ENCODE data around the gene CSNK2A1. TPM values are rescaled to one million over a fixed set of nuclear protein-coding genes. Genes with fewer than 3 reads are reported as not detected.
"Not testable (repeated sequence)": the region's sequence is repeated elsewhere in the genome, so short reads cannot be mapped to it uniquely, and the experiment has no call there.

The CSNK2A1 gene
- 135 and 157 TPM in 2 replicates for total RNA-seq

DNA sequence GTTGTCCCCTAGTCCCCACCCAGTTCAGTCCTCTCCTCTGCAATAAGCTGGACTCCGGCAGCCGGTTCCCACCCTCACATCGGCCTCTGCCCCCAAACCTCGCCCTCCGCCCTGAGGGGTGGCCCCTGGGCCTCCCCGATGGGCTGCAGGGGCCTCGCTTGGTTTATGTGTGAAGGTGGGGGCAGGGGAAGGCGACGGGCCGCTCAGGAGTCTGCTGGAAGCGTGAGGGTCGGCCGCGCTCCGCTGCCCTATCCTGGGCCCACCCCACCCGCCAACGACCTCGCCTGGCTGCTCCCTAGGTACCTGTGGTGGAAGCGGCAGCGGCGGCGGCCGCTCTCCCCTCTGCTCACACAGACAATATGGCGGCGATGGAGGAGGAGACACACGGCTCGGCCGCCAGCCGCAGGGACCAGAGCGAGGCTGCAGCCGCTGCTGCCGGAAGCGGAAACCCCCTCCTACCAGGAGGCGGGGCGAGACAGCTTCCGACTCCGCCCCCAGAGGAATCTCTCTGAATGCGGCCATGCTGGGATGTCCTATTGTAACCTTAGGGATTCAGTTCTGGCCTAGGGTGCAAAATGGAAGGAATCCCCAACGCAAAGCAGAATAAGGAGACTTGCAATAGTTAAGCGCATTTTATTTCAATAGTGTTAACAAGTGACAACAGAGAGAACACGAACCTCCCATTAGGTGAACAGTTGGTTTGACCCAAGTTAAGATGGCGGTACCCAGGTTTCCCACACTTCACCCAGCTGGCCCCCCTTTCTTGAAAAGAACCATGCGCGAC, at the start of gene CSNK2A1:
Gene CSNK2A1 (minus strand): TSS at position 422 of the 784 bp plus-strand sequence. CDS start 35,239 bp downstream, outside the sequence.
- peak; percentile 83 for DNase-seq (ENCODE audit: low read depth, low spot score)

- no peak for DNase-seq (ENCODE audit: low read depth, low spot score)
Observed at GRCh38 chr20:592506-592905, 48.9 kb upstream of the CSNK2A1 start.

GRCh38 chr20:591941-592340, 48.4 kb upstream of the CSNK2A1 start:
- no peak for DNase-seq (ENCODE audit: low read depth, low spot score)

DNA sequence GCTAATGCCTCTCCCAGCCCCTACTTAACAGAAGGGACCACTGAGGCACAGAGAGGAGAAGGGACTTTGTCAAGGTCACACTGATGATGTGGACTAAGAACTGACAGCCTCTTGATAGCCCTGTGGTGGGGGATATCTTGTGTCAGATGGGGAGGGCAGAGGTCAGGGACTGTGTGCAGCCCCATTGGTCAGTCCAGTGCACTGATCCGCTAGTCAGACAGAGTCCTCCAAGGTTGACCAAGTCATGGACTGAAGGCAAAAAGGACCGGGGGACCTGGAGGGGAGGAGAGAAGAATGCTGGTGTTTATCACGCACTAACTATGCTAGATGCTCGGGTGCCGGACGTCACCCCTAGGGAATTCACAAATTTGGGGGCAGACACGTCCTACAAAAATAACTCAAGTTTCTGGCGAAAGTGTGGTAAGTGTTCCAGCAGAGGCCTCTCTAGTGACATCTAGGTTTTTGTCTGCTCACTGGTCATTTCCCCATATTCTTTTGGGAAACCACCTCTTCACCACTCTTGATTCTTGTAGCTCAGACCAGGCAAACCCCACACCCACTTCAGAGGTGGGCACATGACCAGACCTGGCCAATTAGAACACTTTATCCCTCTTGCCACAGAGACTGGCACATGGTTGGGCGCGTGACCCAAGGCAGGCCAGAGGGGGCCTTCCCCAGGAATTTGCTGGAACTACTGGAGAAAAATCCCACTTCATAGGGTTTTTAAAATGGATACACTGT, 45.5 kb upstream of the CSNK2A1 start:
- no peak for DNase-seq (ENCODE audit: low read depth, low spot score)

DNA sequence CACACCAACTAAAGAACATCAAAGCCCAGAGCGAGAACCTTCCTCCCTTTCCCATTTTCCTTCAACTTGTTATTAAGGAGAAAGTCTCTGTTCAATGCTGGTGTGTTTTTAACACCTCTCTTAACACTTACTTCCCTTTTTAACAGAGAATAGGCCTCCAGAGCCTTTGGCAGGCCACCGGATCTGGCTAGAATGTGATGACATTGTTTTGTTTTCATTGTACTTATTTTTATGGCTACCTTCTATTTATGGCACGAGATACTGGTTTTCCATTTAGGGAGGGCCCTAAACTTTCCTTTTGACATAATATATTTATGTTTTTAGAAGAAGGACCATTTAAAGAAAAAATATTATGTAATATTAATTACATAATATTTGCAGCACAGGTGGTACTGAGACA, 44.9 kb upstream of the CSNK2A1 start:
- DNase-seq (ENCODE audit: low read depth, low spot score) = no peak

DNA sequence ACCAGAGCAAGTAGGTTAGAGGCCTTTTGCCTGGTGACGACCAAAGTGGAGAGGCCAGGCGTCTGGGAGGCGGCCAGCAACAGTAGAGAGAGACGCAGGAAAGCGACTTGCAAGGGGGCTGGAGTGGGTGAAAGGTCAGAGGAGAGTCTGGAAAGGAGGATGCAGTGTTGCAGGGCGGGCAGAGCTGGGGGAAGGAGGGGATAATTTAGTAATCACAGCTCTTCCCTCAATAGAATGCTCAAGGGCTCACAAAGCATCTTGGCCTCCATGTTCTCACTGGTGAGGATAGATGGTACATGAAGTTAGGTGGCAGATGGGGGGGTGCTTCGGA, 41.3 kb upstream of the CSNK2A1 start:
- DNase-seq (ENCODE audit: low read depth, low spot score) = no peak

DNA sequence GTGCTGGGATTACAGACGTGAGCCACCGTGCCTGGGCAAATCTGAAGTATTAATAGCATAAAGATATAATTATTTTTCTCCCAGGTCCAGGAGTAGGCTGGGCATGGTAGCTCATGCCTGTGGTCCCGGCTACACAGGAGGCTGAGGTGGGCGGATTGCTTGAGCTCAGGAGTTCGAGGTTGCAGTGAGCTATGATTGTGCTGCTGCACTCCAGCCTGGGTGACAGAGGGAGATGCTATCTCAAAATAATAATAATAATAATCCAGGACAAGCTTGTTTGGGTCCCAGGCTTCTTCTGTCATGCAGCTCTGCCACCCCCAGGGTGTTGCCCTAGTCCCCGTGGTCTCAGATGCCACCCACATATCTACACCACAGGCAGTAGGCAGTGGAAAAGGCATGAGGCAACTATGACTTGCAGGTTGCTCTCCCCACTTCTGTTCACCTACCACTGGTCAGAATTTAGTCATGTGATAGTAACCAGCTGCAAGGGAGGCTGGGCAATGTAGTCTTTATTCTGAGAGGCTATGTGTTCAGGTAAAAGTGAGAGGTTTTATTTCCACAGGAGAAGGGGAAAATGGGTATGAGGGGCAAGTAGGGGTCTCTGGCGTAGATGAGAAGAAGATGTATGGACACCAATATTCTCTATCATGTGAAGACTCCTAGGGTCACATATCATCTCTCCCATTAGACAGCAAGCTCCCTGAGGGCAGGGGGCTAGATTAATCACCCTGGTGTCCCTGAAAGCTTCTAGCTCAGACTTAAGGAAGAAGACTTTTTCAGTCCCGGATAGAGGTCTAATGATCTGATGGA, 40.8 kb upstream of the CSNK2A1 start:
- no peak for DNase-seq (ENCODE audit: low read depth, low spot score)

GRCh38 chr20:582204-582603, 38.6 kb upstream of the CSNK2A1 start:
- DNase-seq (ENCODE audit: low read depth, low spot score) = no peak

DNA sequence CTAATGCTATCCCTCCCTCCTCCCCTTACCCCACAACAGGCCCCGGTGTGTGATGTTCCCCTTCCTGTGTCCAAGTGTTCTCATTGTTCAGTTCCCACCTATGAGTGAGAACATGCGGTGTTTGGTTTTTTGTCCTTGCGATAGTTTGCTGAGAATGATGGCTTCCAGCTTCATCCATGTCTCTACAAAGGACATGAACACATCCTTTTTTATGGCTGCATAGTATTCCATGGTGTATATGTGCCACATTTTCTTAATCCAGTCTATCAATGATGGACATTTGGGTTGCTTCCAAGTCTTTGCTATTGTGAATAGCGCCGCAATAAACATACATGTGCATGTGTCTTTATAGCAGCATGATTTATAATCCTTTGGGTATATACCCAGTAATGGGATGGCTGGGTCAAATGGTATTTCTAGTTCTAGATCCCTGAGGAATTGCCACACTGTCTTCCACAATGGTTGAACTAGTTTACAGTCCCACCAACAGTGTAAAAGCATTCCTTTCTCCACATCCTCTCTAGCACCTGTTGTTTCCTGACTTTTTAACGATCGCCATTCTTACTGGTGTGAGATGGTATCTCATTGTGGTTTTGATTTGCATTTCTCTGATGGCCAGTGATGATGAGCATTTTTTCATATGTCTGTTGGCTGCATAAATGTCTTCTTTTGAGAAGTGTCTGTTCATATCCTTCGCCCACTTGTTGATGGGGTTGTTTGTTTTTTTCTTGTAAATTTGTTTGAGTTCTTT, 35.5 kb upstream of the CSNK2A1 start:
- DNase-seq (ENCODE audit: low read depth, low spot score) = not testable (repeated sequence)

- no peak for DNase-seq (ENCODE audit: low read depth, low spot score)
Observed at GRCh38 chr20:577167-577791, 33.7 kb upstream of the CSNK2A1 start.

GRCh38 chr20:576156-576555, 32.6 kb upstream of the CSNK2A1 start:
- no peak for DNase-seq (ENCODE audit: low read depth, low spot score)

- no peak for DNase-seq (ENCODE audit: low read depth, low spot score)
Observed at GRCh38 chr20:575230-575629, 31.6 kb upstream of the CSNK2A1 start.

DNA sequence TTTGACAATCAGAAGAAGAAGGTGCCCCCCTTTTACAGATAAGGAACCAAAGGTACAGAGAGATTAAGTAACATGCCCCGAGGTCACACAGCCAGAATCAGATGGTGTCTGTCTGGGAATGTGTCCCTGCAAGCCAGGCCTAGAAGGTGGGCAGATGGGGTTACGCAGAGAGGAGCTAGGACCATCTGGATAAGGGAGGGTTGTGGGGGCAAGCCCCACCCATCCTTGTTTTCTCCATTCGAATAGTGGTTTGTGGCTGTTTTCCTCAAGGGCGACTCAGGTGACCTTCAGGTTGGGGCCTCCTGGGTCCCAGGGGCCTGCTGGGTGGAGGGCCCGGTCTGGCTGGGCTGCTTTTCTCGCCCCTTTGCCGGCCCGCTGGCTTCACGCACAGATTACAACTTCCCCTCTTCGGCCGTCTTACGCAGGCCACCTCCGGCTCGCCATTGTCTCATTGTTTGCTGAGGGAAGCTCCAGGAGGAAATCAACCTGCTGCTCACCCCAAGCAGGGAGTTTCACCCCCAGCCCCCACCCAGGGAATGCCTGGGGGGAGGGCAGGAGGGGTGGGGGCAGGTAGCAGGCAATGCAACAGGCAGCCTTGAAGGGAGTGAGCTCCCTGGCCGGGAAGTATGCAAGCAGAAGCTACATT, 30.8 kb upstream of the CSNK2A1 start:
- DNase-seq (ENCODE audit: low read depth, low spot score) = peak; percentile 29

GRCh38 chr20:573414-574296, 30.1 kb upstream of the CSNK2A1 start:
- no peak for DNase-seq (ENCODE audit: low read depth, low spot score)

- no peak for DNase-seq (ENCODE audit: low read depth, low spot score)
Observed at GRCh38 chr20:572727-573126, 29.1 kb upstream of the CSNK2A1 start.

DNA sequence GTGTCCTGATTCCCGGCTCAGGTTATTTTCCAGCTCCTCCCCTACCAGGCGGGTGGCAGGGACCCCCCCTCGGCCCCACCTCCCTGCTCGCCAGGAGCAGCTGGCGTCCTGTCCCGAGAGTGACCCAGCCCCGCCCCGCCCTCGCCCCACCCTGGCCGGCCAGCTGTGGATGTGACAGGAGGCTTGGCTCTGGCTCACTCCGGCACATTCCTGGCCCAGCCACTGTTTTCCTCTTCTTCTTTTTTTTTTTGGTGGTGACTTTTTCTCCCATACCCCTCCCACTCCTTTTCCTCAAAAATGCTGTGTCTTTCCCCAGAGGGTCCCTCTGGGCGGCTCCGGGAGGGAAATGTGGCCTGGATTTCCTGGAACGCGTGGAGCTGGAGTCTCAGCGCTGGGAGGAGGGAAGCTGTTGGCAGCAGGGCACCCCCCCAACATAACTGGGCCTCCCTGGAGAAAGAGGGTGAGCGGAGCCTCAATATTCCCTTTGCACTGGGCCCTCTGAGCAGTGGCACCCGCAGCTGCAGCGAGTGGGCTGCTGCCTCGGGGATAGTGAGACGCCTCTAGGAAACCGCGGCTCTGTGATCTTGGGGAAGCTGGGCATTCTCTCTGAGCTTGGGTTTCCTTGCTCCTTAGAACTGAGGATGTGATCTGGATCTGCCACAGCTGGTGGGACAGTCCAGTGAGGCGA, 28.3 kb upstream of the CSNK2A1 start:
- no peak for DNase-seq (ENCODE audit: low read depth, low spot score)

DNA sequence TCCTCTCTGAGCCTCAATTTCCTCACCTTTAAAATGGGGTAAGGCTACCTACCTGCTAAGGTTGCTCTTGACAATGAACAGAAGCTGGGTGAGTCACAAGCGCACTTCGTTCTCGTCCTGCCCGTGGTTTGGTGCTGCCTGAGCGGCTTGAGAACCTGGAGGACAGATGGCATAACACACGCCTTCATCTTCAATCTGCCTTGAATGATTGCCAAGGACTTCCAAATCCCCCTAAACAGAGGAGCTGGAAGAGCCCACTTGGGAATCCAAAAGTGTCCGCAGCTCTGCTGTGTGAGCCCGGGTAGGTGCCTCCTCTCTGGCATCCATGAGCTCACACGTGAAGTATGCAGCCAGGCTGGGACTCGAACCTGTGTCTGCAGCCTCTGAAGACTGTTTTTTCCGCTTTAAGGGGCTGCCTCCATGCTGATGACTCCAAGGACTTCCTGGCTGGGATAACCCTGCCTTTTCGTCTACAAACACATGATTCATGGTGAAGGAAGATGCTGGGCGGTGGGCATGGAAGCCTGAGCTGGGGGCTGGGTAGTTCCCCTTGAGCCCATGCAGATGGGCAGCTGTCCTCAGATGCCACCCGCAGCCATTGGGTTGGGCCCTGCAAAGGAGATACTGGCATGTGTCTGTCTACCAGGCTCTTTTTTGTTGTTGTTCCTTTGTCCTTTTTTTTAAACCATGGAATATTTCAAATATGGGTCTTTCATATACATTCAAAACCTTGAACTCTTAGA, 25.3 kb upstream of the CSNK2A1 start:
- DNase-seq (ENCODE audit: low read depth, low spot score) = no peak

DNA sequence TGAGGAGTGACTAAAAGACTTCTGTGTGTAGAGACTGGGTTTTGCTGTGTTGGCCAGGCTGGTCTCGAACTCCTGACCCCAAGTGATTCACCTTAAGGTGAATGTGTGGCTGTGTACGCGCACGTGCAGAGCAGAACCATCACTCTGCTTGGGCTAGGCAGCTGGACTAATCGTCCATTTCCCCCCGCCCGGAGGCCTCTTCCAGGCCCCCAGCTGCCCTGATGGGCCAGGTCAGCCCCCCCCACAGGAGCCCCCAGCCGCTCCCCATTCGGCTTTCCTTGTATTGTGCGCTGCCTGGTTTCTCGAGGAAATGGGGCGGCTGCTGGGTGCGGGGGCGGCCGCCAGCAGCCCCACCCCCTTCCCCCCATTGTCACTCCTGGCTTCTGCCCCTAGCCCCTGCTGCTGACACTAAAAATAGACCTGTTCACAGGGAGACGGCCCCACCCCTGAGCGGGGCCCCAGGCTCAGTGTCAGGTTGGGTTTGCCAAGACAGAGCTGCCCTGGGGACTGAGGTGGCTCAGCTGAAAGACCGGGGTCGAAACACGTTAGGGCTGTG, 24.6 kb upstream of the CSNK2A1 start:
- DNase-seq (ENCODE audit: low read depth, low spot score) = no peak

Data from pulmonary artery endothelial cell (primary cell).